Lung (tissue), 12 donors: Measurements from ENCODE around the gene CLEC11A. TPM values are rescaled to one million over a fixed set of nuclear protein-coding genes. Genes with fewer than 3 reads are reported as not detected.

Source experiments
- ATAC-seq: fragments of 200-7000 bp; cut with Tn5 transposase; one replicate; pipeline ENCODE4 v1.9.1; 2020; ENCODE audit warnings: moderate number of reproducible peaks; ENCODE audit not compliant: insufficient read depth, low FRiP score
- DNase-seq, 3 donors: peaks; one replicate each; pipeline ENCODE4 v3.0.0-alpha.2; 2013 to 2017
- H3K27ac ChIP-seq, 2 donors: one replicate each; pipeline ENCODE4 v1.5.1; 2013; ENCODE audit warnings: mild to moderate bottlenecking in 2 of 2, moderate library complexity in 2 of 2, control low read depth in 1 of 2, inconsistent platforms in 1 of 2, low read depth in 1 of 2, low read length in 1 of 2
- H3K27me3 ChIP-seq, 3 donors: one replicate each; pipeline ENCODE4 v1.5.1; 2013; ENCODE audit warnings: low read length in 2 of 3; ENCODE audit not compliant: control insufficient read depth in 3 of 3, insufficient read depth in 3 of 3
- H3K36me3 ChIP-seq, 4 donors: one replicate each; pipeline ENCODE4 v1.5.1; 2013; ENCODE audit warnings: low read length in 4 of 4, mild to moderate bottlenecking in 1 of 4, moderate library complexity in 1 of 4; ENCODE audit not compliant: control insufficient read depth in 4 of 4, insufficient read depth in 4 of 4
- H3K4me1 ChIP-seq, 5 donors: one replicate each; pipeline ENCODE4 v1.5.1; 2013; ENCODE audit warnings: low read length in 5 of 5, mild to moderate bottlenecking in 2 of 5, moderate library complexity in 1 of 5; ENCODE audit not compliant: control insufficient read depth in 5 of 5, insufficient read depth in 5 of 5
- H3K4me3 ChIP-seq: one replicate; pipeline ENCODE4 v1.5.1; 2013; ENCODE audit warnings: mild to moderate bottlenecking, control low read depth, moderate library complexity
- H3K9ac ChIP-seq, 2 donors: one replicate each; pipeline ENCODE4 v1.5.1; 2013; ENCODE audit warnings: low read length in 2 of 2, control low read depth in 1 of 2; ENCODE audit not compliant: insufficient read depth in 1 of 2
- H3K9me3 ChIP-seq, 4 donors: one replicate each; pipeline ENCODE4 v1.5.1; 2013; ENCODE audit warnings: low read length in 3 of 4, mild to moderate bottlenecking in 1 of 4, moderate library complexity in 1 of 4; ENCODE audit not compliant: control insufficient read depth in 4 of 4, insufficient read depth in 3 of 4
- WGBS, 2 donors: extraction: QIAGEN DNeasy Blood & Tissue Kit; methylation state at CpG; one replicate each; pipeline ENCODE4 v1.1.7; 2013; 5-methylcytosine and 5-hydroxymethylcytosine counted together
- polyA plus RNA-seq, 2 donors: library from polyadenylated mRNA; stranded (reverse); fragments of 200-250 nt; gene quantifications; one replicate each; pipeline ENCODE4 v1.2.1, GENCODE V29; 2013
- total RNA-seq, 2 donors: library from RNA; depleted of rRNA in 1 of 2; stranded (reverse); fragments of >200 nt in 1 of 2; gene quantifications; one replicate each; pipeline ENCODE4 v1.2.1, GENCODE V29; 2014 to 2021
- TF ChIP-seq, protein P1 (sequence below): IDR thresholded peaks from 2 replicates; pipeline ENCODE4 v1.5.1; 2012; ENCODE audit warnings: mild to moderate bottlenecking; ENCODE audit errors: control extremely low read depth, extremely low read depth
- donor health status: control.
- donor health status: control.
- donor health status: Bipolar disorder and iron deficiency.
- donor health status: healthy.
- donor health status: DM: yes; HTN: yes; CAD: no.

The CLEC11A gene
- total and polyA plus RNA-seq, 4 donors: 7.7 to 24.6 (median 11.1) TPM

DNA sequence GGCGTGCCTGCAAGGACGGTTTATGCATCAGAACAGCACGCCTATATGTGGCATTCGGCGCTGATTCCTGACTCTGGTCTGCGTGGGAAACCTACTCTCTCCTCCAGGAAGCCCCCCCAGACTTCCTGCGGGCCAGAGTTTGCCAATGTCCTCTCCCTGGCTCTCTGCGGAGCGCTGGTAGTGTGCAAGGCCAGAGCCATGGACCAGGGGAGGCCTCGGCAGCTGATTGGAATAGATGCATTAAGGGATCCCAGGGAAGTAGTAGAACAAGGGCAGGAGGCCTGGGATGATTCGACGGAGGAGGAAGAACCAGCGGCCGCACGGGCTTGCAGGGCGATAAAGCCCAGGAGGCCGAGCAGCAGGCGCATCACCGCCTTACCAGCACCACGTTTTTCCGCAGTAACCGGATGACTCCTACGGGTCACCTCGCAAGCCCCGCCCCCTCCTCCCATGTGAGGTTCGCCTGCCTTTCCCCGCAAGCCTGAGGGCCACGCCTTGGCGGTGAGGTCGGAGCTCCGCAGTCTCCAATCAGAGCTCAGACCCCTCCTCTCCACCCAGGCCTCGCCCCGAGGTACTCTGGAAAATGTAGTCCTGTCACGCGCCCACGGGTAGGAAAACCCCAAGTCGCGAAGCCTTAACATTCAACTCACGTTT, 5.0 kb downstream of the CLEC11A start:
- H3K27me3 ChIP-seq: peaks cover 4 to 7% (median 5%) of the 10 kb centered on the region in 3 donors
- ATAC-seq (no peak), DNase-seq (peak; percentile 69 to 79 (median 77))
- H3K4me1 ChIP-seq: peaks cover 0 to 19% (median 7%) of the 10 kb centered on the region in 5 donors
- no peak overlapping the region for H3K4me3 ChIP-seq
- no peak overlapping the region for H3K9ac ChIP-seq
- peaks cover 0 to 3% (median 0%) of the 10 kb centered on the region in 4 donors for H3K9me3 ChIP-seq
- WGBS, 2 donors: 11 to 19% methylated on average over 39 of the region's 39 CpGs
- peaks cover 0 to 12% (median 6%) of the 10 kb centered on the region in 4 donors for H3K36me3 ChIP-seq
- TF ChIP-seq, protein P1, sequence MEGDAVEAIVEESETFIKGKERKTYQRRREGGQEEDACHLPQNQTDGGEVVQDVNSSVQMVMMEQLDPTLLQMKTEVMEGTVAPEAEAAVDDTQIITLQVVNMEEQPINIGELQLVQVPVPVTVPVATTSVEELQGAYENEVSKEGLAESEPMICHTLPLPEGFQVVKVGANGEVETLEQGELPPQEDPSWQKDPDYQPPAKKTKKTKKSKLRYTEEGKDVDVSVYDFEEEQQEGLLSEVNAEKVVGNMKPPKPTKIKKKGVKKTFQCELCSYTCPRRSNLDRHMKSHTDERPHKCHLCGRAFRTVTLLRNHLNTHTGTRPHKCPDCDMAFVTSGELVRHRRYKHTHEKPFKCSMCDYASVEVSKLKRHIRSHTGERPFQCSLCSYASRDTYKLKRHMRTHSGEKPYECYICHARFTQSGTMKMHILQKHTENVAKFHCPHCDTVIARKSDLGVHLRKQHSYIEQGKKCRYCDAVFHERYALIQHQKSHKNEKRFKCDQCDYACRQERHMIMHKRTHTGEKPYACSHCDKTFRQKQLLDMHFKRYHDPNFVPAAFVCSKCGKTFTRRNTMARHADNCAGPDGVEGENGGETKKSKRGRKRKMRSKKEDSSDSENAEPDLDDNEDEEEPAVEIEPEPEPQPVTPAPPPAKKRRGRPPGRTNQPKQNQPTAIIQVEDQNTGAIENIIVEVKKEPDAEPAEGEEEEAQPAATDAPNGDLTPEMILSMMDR: no peak
- no peak overlapping the region for H3K27ac ChIP-seq

DNA sequence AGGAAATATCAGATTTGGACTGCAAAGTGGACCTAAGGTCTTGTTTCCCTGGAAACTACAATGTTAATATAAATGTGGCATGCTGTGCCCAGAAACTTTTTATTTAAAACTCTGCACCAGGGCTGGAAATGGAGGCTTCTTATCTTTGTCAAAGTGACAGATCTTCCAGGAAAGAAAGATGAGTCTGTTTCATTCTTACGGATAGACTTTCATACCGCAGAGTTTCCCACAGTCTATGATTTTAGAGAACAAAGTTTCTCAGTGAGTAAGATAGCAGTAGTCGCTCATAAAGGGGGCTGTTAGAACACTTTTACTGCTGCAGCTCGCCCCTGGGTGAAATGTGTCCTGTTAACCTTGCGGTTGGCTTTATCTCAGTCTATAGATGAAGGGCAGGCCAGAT, 6.7 kb downstream of the CLEC11A start:
- ATAC-seq (no peak), DNase-seq (no peak)
- Histone ChIP-seq H3K9ac (no peak overlapping the region), H3K27me3 (peaks cover 2 to 5% (median 4%) of the 10 kb centered on the region in 3 donors), H3K27ac (no peak overlapping the region), H3K4me3 (no peak overlapping the region), H3K4me1 (peaks cover 0 to 14% (median 7%) of the 10 kb centered on the region in 5 donors), H3K9me3 (peaks cover 0 to 3% (median 0%) of the 10 kb centered on the region in 4 donors), H3K36me3 (peaks cover 0 to 12% (median 6%) of the 10 kb centered on the region in 4 donors)
- TF ChIP-seq, protein P1: no peak
- WGBS, 2 donors: 77 to 86% methylated on average over 5 of the region's 5 CpGs

DNA sequence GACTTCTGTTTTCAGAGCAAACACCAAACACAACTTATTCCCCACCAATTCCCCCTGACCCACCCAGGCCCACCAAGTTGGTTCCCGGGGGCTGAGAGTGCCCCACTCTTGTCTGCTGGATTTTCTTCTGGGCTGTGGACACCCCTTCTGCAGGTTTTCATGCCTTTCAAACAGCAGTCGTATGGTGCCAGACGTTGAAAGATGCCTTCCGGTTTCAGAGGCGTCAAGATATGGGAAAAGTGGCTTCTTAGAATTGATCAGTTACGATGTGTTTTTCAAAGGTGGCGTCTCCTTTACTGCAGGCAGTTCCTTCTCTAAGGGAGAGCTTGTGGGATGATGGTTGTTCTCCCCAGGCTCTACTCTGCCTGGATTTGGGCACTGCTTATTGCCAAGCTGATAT, 12.7 kb downstream of the CLEC11A start:
- H3K9ac ChIP-seq: no peak overlapping the region
- TF ChIP-seq, protein P1: no peak
- H3K4me1 ChIP-seq: no peaks in the 10 kb centered on the region
- H3K9me3 ChIP-seq: no peaks in the 10 kb centered on the region
- no peaks in the 10 kb centered on the region for H3K36me3 ChIP-seq
- H3K27ac ChIP-seq: no peak overlapping the region
- DNase-seq: no peak
- H3K4me3 ChIP-seq: no peak overlapping the region
- peaks cover 0 to 21% (median 13%) of the 10 kb centered on the region in 3 donors for H3K27me3 ChIP-seq
- ATAC-seq: no peak
- WGBS, 2 donors: 55 to 56% methylated on average over 7 of the region's 7 CpGs
